Measurements from ENCODE around the gene GAA. TPM values are rescaled to one million over a fixed set of nuclear protein-coding genes. Genes with fewer than 3 reads are reported as not detected.

Gene GAA
- total and polyA plus RNA-seq, 2 of the 8 experiments (the other 6 are each of a cell fraction or from before 2014, with no cell fraction given) = 14.8 to 30.0 TPM

DNA sequence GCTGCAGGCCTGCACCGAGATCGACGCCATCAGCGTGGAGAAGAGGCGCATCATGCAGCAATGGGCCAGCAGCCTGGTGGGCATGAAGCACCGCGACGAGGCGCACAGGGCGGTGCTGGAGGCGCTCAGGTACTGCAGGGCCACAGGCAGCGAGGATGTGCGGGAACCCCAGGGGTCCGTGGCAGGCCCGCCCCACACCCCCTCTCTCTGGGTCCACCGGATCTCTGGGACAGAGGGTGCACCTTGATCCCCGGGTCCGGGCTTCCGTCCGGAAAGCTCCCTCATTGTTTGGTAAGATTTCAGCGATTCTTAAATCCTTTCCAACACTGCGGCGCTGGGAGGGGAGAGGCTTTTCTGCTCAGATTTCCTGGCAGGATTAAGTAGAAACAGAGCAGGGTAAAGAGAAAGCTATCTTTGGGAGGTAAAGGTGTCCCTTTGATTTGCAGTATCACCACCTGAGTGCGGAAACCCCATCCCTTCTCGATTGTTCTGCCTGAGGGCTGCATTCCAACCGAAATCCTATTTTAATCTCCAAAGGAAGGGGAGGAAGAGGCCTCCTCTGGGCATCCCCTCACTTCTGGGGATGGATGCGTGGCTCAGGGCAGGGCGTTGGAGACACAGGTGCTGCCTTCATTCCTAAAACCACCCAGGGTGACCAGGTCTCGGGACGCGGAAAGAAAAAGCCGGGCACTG, 35.8 kb upstream of the GAA start (continued):
- TF ChIP-seq SP1 (IDR thresholded peaks at IDR 0.05; ENCODE audit: low read depth, low read length) (0 out of 2 replicates have a peak, but pooled peaks have one; percentile 18), CTCF (IDR thresholded peaks at IDR 0.05; ENCODE audit: control extremely low read depth in 1 of 3, insufficient read depth in 1 of 3, low read depth in 1 of 3, low read length in 3 of 3) (peak in 1 of 3 experiments; percentile 34; a peak in 1 of 4 replicates), RBBP5 (IDR thresholded peaks at IDR 0.05; ENCODE audit: borderline replicate concordance, low read depth, low read length) (0 out of 2 replicates have a peak, but pooled peaks have one; percentile 36), EP300 (IDR thresholded peaks at IDR 0.05; ENCODE audit: borderline replicate concordance in 1 of 2, low read depth in 2 of 2, low read length in 2 of 2) (no peak), HDAC2 (IDR thresholded peaks at IDR 0.05; ENCODE audit: borderline replicate concordance in 1 of 2, low read depth in 2 of 2, low read length in 2 of 2) (no peak), KDM5A (IDR thresholded peaks at IDR 0.05; ENCODE audit: low read length) (no peak)
